Hepatocyte (in vitro differentiated cells): ENCODE results near the gene COL13A1. TPM values are rescaled to one million over a fixed set of nuclear protein-coding genes. Genes with fewer than 3 reads are reported as not detected.

ENCODE experiments used
- DNase-seq: peaks from one replicate; pipeline ENCODE4 v3.0.0-alpha.2; 2016; ENCODE audit warnings: low spot score
- H2AFZ ChIP-seq: fragments of 200-600 bp; sonication (generic); 2 replicates; pipeline ENCODE4 v1.6.0; 2016; ENCODE audit warnings: antibody characterized with exemption, mild to moderate bottlenecking
- H3K27ac ChIP-seq: fragments of 200-600 bp; sonication (generic); 2 replicates; pipeline ENCODE4 v1.5.1; 2016; ENCODE audit warnings: mild to moderate bottlenecking
- H3K27me3 ChIP-seq: fragments of 200-600 bp; sonication (generic); 2 replicates; pipeline ENCODE4 v1.6.1; 2016
- H3K36me3 ChIP-seq: fragments of 200-600 bp; sonication (generic); replicated peaks from 2 replicates; pipeline ENCODE4 v1.5.1; 2016; ENCODE audit warnings: low read depth; ENCODE audit not compliant: insufficient read depth
- H3K4me1 ChIP-seq: fragments of 200-600 bp; sonication (generic); 2 replicates; pipeline ENCODE4 v1.5.1; 2016; ENCODE audit warnings: mild to moderate bottlenecking, moderate library complexity; ENCODE audit not compliant: insufficient read depth
- H3K4me2 ChIP-seq: fragments of 200-600 bp; sonication (generic); 2 replicates; pipeline ENCODE4 v1.6.0; 2016
- H3K4me3 ChIP-seq: fragments of 200-600 bp; sonication (generic); 2 replicates; pipeline ENCODE4 v1.5.1; 2016; ENCODE audit warnings: mild to moderate bottlenecking
- H3K79me2 ChIP-seq: fragments of 200-600 bp; sonication (generic); 2 replicates; pipeline ENCODE4 v1.6.0; 2017; ENCODE audit warnings: mild to moderate bottlenecking
- H3K9me2 ChIP-seq: fragments of 200-600 bp; sonication (generic); replicated peaks from 2 replicates; pipeline ENCODE4 v1.6.0; 2017; ENCODE audit warnings: mild to moderate bottlenecking; ENCODE audit not compliant: insufficient read depth
- H3K9me3 ChIP-seq: fragments of 200-600 bp; sonication (generic); 2 replicates; pipeline ENCODE4 v1.5.1; 2016; ENCODE audit warnings: low read depth, mild to moderate bottlenecking
- H4K20me1 ChIP-seq: fragments of 200-600 bp; sonication (generic); 2 replicates; pipeline ENCODE4 v1.6.0; 2016; ENCODE audit warnings: mild to moderate bottlenecking; ENCODE audit not compliant: insufficient read depth, poor library complexity, severe bottlenecking
- CTCF ChIP-seq: fragments of 200-600 bp; sonication (generic); IDR thresholded peaks from 2 replicates; pipeline ENCODE4 v1.5.1; 2016; ENCODE audit warnings: antibody characterized with exemption, mild to moderate bottlenecking; ENCODE audit not compliant: poor library complexity
- EZH2 ChIP-seq: fragments of 200-600 bp; sonication (generic); IDR thresholded peaks from 2 replicates; pipeline ENCODE4 v1.6.1; 2016; ENCODE audit warnings: antibody characterized with exemption, mild to moderate bottlenecking, borderline replicate concordance
- EZH2phosphoT487 ChIP-seq: fragments of 200-600 bp; sonication (generic); IDR thresholded peaks from one replicate; pipeline ENCODE4 v1.6.1; 2018; ENCODE audit warnings: antibody characterized with exemption, mild to moderate bottlenecking, low read depth, moderate library complexity; ENCODE audit not compliant: unreplicated experiment, severe bottlenecking
- WGBS: methylation state at CpG from one replicate; pipeline ENCODE4 v1.1.6; 2016; ENCODE audit warnings: low lambda C conversion rate; ENCODE audit errors: missing lambda C conversion rate; 5-methylcytosine and 5-hydroxymethylcytosine counted together
- polyA plus RNA-seq: library from polyadenylated mRNA; unstranded; fragments of >200 nt; fragmentation: Nextera tagmentation; extraction: Ambion mirVana; gene quantifications from 2 replicates; pipeline ENCODE4 v1.2.1, GENCODE V29; 2016
- total RNA-seq: library from RNA; depleted of rRNA; stranded (reverse); fragments of >200 nt; gene quantifications from 2 replicates; pipeline ENCODE4 v1.2.3, GENCODE V29; 2014

COL13A1 gene
- total and polyA plus RNA-seq, 2 experiments from 2014 or later = 4.5 to 8.5 TPM

DNA sequence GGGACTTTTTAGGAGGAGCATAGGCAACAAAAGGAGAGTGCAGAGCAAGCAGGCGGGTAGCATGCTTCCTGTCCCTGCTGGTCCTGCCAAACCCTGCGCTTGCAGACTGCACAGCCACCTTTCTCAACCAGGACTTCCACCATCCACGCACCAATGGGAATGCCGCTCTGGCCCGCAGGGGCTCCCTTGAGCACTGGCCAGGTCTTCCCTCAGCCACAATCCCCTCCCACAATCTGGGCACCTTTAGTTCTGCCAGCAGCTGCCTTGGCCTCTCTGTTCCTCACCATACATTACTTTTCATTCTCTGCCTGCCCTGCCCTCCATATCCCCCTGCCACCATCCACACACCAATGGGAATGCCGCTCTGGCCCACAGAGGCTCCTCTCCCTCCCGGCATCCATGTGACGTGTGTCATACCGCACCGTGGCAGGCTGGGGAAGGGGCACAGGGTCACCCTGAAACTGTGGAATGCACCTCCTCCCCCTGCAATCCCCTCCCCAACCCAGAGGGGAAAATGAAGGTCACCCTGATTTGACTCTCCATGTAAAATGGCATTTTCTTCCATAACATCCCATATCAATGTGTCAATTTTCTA, 153.6 kb downstream of the COL13A1 start:
- WGBS = 96% methylated on average over 10 of the region's 10 CpGs
- no peak for DNase-seq
- Histone ChIP-seq H3K27me3 (no peaks in the 10 kb centered on the region), H3K9me2 (no peaks in the 10 kb centered on the region), H2AFZ (no peak overlapping the region), H3K27ac (no peak overlapping the region), H3K79me2 (no peaks in the 10 kb centered on the region), H3K4me2 (no peak overlapping the region), H3K4me3 (no peak overlapping the region), H3K9me3 (no peaks in the 10 kb centered on the region), H4K20me1 (no peaks in the 10 kb centered on the region), H3K4me1 (no peaks in the 10 kb centered on the region), H3K36me3 (no peaks in the 10 kb centered on the region)
- TF ChIP-seq EZH2phosphoT487 (no peak), EZH2 (no peak), CTCF (no peak)

- WGBS = 94% methylated on average over 14 of the region's 14 CpGs
- TF ChIP-seq CTCF (no peak), EZH2 (no peak), EZH2phosphoT487 (no peak)
- no peak overlapping the region for H2AFZ ChIP-seq
Measured at GRCh38 chr10:69955897-69956740, 154.4 kb downstream of the COL13A1 start.

DNA sequence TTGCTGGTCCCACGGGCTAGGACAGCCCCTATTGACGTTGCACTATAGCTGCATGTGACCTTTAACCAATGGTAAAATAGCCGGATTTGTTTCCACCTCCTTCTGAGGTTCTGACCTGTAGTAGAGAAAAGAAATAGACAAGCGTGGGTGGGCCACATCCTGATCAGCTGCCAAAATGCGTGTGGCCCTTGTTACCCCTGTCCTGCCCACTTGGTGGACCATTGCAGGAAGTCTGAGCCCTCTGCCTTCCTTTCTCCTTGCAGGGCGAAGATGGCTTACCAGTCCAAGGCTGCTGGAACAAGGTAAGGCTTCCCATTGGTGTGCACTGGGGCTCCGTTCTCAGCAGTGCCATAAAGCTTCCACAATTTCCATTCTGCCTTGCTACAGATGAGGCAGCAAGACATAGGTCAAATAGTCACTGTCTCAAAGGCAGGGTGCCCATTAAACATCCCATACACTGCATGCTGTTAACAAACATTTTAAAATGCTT, 155.1 kb downstream of the COL13A1 start:
- 90% methylated on average over 7 of the region's 7 CpGs for WGBS
- Histone ChIP-seq H3K4me3 (no peak overlapping the region), H3K4me2 (no peak overlapping the region), H3K4me1 (peaks cover 8% of the 10 kb centered on the region), H3K27me3 (no peaks in the 10 kb centered on the region), H4K20me1 (no peaks in the 10 kb centered on the region), H3K79me2 (no peaks in the 10 kb centered on the region), H3K27ac (no peak overlapping the region), H3K9me2 (no peaks in the 10 kb centered on the region), H3K36me3 (no peaks in the 10 kb centered on the region), H2AFZ (no peak overlapping the region), H3K9me3 (no peaks in the 10 kb centered on the region)
- TF ChIP-seq EZH2phosphoT487 = no peak
- no peak for TF ChIP-seq CTCF
- no peak for TF ChIP-seq EZH2
- no peak for DNase-seq

More at GRCh38 chr10:69955897-69956740, 154.4 kb downstream of the COL13A1 start:
- Histone ChIP-seq H3K27ac (no peak overlapping the region), H3K36me3 (no peaks in the 10 kb centered on the region), H3K4me1 (peaks cover 3% of the 10 kb centered on the region), H3K9me2 (no peaks in the 10 kb centered on the region), H4K20me1 (no peaks in the 10 kb centered on the region), H3K4me2 (no peak overlapping the region), H3K79me2 (no peaks in the 10 kb centered on the region), H3K4me3 (no peak overlapping the region), H3K27me3 (no peaks in the 10 kb centered on the region), H3K9me3 (no peaks in the 10 kb centered on the region)
- no peak for DNase-seq
